CD4-positive, alpha-beta T cell treated with Interferon gamma for 1 hour (primary cell): ENCODE measurements around the gene ISG15.
A peak's percentile ranks its signal among the peaks of the same experiment; 100 is the strongest.
"Not testable (repeated sequence)": the region's sequence is repeated elsewhere in the genome, so short reads cannot be mapped to it uniquely, and the experiment has no call there.

Experiments used
- DNase-seq: peaks from one replicate; pipeline ENCODE4 v3.0.0-alpha.2; 2020

ISG15 gene

GRCh38 chr1:975896-976683 lies 37.2 kb upstream of the ISG15 start:
- DNase-seq, result peak; percentile 68

GRCh38 chr1:976791-977190 lies 36.5 kb upstream of the ISG15 start:
- DNase-seq, result not testable (repeated sequence)

GRCh38 chr1:978069-978834 lies 35.0 kb upstream of the ISG15 start:
- no peak for DNase-seq

- no peak for DNase-seq
These were observed 34.2 kb upstream of the ISG15 start for GRCh38 chr1:978835-979743.

- no peak for DNase-seq
These were observed 33.6 kb upstream of the ISG15 start for GRCh38 chr1:979744-980072.

GRCh38 chr1:980137-980571 lies 33.1 kb upstream of the ISG15 start:
- no peak for DNase-seq

GRCh38 chr1:980602-981395 lies 32.5 kb upstream of the ISG15 start:
- DNase-seq, result no peak

- no peak for DNase-seq
These were observed 31.8 kb upstream of the ISG15 start for GRCh38 chr1:981491-981954.

- no peak for DNase-seq
These were observed 31.2 kb upstream of the ISG15 start, which contains the start of gene PERM1 for GRCh38 chr1:981955-982558. PERM1 (minus strand) TSS chr1:982093; CDS start chr1:981029, 1,064 bp downstream.

GRCh38 chr1:982765-983436 lies 30.4 kb upstream of the ISG15 start:
- DNase-seq, result no peak

GRCh38 chr1:983798-984475 lies 29.4 kb upstream of the ISG15 start:
- DNase-seq, result peak; percentile 50

GRCh38 chr1:984476-984814 lies 28.9 kb upstream of the ISG15 start:
- no peak for DNase-seq

- DNase-seq, result no peak
These were observed 28.2 kb upstream of the ISG15 start for GRCh38 chr1:985126-985525.

- not testable (repeated sequence) for DNase-seq
These were observed 25.2 kb upstream of the ISG15 start for GRCh38 chr1:988061-988460.

GRCh38 chr1:991275-991674 lies 22.0 kb upstream of the ISG15 start:
- not testable (repeated sequence) for DNase-seq

GRCh38 chr1:991895-992294 lies 21.4 kb upstream of the ISG15 start:
- no peak for DNase-seq

- no peak for DNase-seq
These were observed 20.9 kb upstream of the ISG15 start for GRCh38 chr1:992362-992761.

GRCh38 chr1:993379-993995 lies 19.8 kb upstream of the ISG15 start:
- no peak for DNase-seq

- DNase-seq, result not testable (repeated sequence)
These were observed 18.8 kb upstream of the ISG15 start for GRCh38 chr1:994546-994945.
